Muscle layer of duodenum (tissue), 2 donors: ENCODE data around the gene EFNA5.

Source experiments
- H3K27ac ChIP-seq: one replicate; pipeline ENCODE4 v1.7.0; 2013; ENCODE audit warnings: mild to moderate bottlenecking, low read length
- H3K27me3 ChIP-seq: one replicate; pipeline ENCODE4 v1.7.0; 2013; ENCODE audit warnings: low read depth, mild to moderate bottlenecking, control low read depth, low read length
- H3K36me3 ChIP-seq, 2 donors: one replicate each; pipeline ENCODE4 v1.7.0; 2013; ENCODE audit warnings: low read length in 2 of 2, control low read depth in 1 of 2, mild to moderate bottlenecking in 1 of 2; ENCODE audit not compliant: insufficient read depth in 2 of 2, control insufficient read depth in 1 of 2
- H3K4me1 ChIP-seq, 2 donors: one replicate each; pipeline ENCODE4 v1.7.0; 2013; ENCODE audit warnings: low read length in 2 of 2, mild to moderate bottlenecking in 2 of 2, control low read depth in 1 of 2, moderate library complexity in 1 of 2; ENCODE audit not compliant: insufficient read depth in 2 of 2, control insufficient read depth in 1 of 2
- H3K4me3 ChIP-seq, 2 donors: one replicate each; pipeline ENCODE4 v1.7.0; 2013; ENCODE audit warnings: low read length in 2 of 2, low read depth in 1 of 2, mild to moderate bottlenecking in 1 of 2
- H3K9me3 ChIP-seq, 2 donors: one replicate each; pipeline ENCODE4 v1.7.0; 2013; ENCODE audit warnings: low read length in 2 of 2, control low read depth in 1 of 2, mild to moderate bottlenecking in 1 of 2; ENCODE audit not compliant: control insufficient read depth in 1 of 2
- donor health status: healthy.

Gene EFNA5

DNA sequence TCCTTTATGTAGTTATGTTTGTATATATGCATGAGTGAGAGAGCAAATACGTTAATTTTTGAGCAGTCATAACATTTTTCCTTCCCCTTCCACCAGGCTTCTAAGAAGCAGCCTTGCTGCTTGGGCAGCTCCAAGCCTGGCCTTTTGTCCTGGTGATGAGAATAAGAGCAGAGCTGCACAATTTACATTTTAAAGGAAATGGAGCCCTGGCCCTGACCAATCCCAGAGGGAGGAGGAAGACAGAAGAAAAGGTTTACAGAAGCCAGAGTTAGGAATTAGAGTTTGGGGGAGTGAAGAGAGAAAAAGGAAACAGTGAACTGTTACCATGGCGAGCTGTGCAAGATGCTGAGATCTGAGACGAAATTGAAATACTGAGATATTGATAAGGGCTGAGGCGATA, 25.3 kb upstream of the EFNA5 start:
- no peak overlapping the region for H3K27ac ChIP-seq
- no peaks in the 10 kb centered on the region for H3K27me3 ChIP-seq
- no peaks in the 10 kb centered on the region for H3K9me3 ChIP-seq
- no peaks in the 10 kb centered on the region for H3K36me3 ChIP-seq
- no peak overlapping the region for H3K4me3 ChIP-seq
- no peaks in the 10 kb centered on the region for H3K4me1 ChIP-seq

DNA sequence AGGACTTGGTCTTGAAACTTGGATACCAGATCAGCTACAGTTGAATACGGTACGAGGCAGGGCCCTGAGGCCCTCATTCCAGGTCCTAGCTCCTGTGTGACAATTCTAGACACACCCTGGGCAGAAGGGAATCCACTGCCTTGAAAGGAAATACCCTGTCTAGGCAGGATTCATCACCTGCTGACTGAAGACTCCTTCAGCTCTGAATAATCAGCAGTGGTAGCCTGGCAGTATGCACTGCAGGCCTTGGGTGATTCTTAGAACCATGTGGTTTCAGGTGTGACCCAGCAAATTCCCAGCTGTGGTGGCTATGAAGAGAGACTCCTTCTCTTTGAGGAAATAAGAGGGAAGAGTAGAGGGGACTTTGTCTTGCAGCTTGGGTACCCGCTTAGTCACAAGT, 17.2 kb upstream of the EFNA5 start:
- Histone ChIP-seq H3K4me3 (no peak overlapping the region), H3K4me1 (no peaks in the 10 kb centered on the region), H3K27me3 (no peaks in the 10 kb centered on the region), H3K27ac (no peak overlapping the region), H3K9me3 (no peaks in the 10 kb centered on the region), H3K36me3 (no peaks in the 10 kb centered on the region)

DNA sequence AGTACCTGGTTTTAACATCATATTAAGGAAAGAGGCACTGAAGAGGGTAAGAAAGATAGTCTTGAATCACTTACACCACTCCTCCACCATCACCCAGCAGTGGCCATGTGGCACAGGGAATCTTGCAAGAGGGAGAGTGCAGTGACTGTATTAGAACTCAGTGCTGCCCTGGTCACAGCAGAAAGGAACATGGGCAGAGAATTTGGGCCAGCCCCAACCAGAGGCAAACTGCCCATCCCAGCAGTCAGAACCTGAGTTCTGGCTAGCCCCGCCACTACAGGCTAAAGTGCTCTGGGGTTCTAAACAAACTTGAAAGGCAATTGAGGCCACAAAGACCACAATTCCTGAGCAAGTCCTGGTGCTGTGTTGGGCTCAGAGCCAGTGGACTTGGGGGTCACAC, 16.7 kb upstream of the EFNA5 start:
- H3K27ac ChIP-seq: no peak overlapping the region
- no peaks in the 10 kb centered on the region for H3K36me3 ChIP-seq
- no peaks in the 10 kb centered on the region for H3K27me3 ChIP-seq
- no peaks in the 10 kb centered on the region for H3K4me1 ChIP-seq
- no peaks in the 10 kb centered on the region for H3K9me3 ChIP-seq
- H3K4me3 ChIP-seq: no peak overlapping the region

DNA sequence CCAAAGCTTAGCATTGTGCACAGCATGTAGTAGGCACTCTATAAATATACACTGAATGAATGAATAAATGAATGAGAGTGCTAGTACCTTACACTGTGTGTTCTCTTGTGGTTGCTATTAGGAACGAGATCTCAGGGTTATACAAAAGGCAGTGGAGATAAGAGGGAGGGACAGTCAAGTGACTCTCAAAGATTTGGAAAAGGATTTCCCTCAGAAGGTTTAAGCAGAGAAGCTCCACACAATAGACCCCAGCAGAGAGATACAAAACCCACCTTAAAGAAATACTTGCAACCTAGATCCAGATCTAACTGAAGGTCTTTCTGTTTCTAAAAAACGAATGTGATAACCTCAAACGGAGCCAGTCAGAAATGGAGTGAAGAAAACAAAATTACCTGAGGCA, 11.8 kb upstream of the EFNA5 start:
- Histone ChIP-seq H3K4me3 (no peak overlapping the region), H3K4me1 (no peaks in the 10 kb centered on the region), H3K27me3 (no peaks in the 10 kb centered on the region), H3K9me3 (no peaks in the 10 kb centered on the region), H3K27ac (no peak overlapping the region), H3K36me3 (no peaks in the 10 kb centered on the region)

DNA sequence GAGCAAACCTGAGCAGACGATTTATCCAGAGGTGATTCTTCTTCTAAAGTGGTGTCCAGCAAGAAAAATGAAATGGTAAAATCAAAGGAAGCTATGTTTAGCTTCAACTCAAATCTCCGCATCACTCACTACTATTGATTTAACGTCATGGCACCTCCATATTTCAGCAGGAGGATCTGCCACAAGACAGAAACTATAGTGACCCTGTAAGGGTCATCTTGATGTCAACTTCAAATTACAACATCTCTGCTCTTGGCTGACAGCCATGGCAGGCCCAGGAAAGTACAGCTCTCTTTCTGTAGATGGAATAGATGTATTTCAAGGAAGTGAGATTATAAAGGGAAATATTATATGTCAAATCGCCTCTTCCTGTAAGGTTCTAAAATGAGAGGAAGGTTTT, 10.1 kb upstream of the EFNA5 start:
- no peaks in the 10 kb centered on the region for H3K4me1 ChIP-seq

DNA sequence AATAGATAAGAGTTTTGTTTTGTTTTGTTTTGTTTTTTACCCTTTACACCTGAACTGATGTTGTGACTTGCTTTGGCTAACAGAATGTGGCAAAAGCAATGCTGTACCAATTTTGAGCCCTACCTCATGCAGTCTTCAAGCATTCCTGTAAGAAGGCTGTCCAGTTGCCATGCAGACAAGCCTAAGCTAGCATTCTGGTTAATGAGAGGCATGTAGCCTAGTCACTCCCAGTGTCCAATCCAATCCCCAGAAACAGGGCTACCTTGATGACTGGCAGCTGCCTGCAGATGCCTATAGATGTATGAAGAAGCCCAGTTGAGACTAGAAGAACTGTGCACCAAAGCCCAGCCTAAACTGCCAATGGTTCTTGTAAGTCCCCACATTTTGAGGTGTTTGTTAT, 9.4 kb upstream of the EFNA5 start:
- Histone ChIP-seq H3K27me3 (no peaks in the 10 kb centered on the region), H3K9me3 (no peaks in the 10 kb centered on the region)

More for the DNA sequence above, 10.1 kb upstream of the EFNA5 start:
- Histone ChIP-seq H3K27ac (no peak overlapping the region), H3K27me3 (no peaks in the 10 kb centered on the region), H3K36me3 (no peaks in the 10 kb centered on the region), H3K4me3 (no peak overlapping the region), H3K9me3 (no peaks in the 10 kb centered on the region)

DNA sequence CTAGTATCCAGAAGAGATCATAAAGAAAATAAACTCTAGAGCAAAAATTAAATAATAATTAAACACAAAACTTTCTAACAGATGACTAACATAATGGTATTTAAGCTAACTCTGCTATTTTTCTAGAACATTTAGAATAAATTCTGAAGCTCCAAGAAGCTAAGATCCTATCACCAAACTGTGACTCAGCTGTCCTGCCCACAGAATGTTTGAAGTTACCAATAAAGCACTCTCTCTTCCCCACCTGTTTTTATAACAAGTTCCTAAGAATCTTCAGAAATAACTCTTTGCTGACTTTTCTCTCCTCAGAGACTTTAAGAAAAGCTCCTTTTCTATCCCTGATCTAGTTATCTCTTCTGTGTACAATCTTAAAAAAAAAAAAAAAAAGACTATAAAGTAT, 6.0 kb upstream of the EFNA5 start:
- Histone ChIP-seq H3K4me3 (no peak overlapping the region), H3K4me1 (no peaks in the 10 kb centered on the region), H3K9me3 (no peaks in the 10 kb centered on the region), H3K36me3 (no peaks in the 10 kb centered on the region), H3K27ac (no peak overlapping the region), H3K27me3 (no peaks in the 10 kb centered on the region)

More for the DNA sequence above, 9.4 kb upstream of the EFNA5 start:
- H3K4me3 ChIP-seq: no peak overlapping the region
- no peaks in the 10 kb centered on the region for H3K4me1 ChIP-seq
- H3K36me3 ChIP-seq: no peaks in the 10 kb centered on the region
- no peak overlapping the region for H3K27ac ChIP-seq

DNA sequence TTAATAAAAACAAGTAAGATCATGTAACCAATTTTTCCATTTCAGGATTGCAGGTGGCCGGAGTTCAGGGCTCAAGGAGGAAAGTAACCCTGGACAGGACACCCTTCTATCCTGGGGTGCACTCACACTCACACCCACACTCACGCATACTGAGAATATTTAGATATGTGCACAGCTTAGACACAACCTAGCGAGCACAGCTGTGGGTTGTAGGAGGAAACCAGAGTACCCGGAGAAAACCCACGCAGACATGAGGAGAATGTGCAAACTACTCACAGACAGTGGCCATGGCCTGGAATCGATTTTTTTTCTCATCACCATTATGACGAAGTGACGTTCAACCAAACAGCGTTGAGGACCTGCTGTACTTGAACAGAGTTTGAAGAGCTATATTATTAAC, 4.5 kb upstream of the EFNA5 start:
- Histone ChIP-seq H3K4me1 (peaks cover 0 to 9% of the 10 kb centered on the region in 2 donors), H3K9me3 (no peaks in the 10 kb centered on the region), H3K36me3 (no peaks in the 10 kb centered on the region), H3K4me3 (no peak overlapping the region), H3K27ac (no peak overlapping the region), H3K27me3 (no peaks in the 10 kb centered on the region)

DNA sequence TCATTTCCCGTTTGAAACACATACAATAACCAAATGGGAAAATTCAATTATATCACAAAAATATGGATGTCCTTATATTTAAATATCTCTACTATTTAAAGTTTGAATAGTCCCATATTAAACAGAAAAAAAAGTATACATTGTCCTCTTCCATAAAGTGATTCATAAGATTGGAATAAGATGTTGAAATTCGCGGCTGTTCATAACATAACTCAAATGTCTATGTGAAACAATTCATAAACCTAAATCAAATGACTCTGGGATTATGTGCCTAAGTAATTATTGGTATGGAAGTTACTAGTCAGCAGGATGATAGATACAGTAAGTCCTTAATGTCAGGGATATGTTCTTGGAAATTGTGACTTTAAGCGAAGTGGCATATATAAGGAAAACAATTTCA, 3.9 kb upstream of the EFNA5 start:
- H3K4me3 ChIP-seq: no peak overlapping the region
- H3K27ac ChIP-seq: no peak overlapping the region
- H3K9me3 ChIP-seq: no peaks in the 10 kb centered on the region
- peaks cover 0 to 13% of the 10 kb centered on the region in 2 donors for H3K4me1 ChIP-seq
- no peaks in the 10 kb centered on the region for H3K27me3 ChIP-seq
- no peaks in the 10 kb centered on the region for H3K36me3 ChIP-seq

DNA sequence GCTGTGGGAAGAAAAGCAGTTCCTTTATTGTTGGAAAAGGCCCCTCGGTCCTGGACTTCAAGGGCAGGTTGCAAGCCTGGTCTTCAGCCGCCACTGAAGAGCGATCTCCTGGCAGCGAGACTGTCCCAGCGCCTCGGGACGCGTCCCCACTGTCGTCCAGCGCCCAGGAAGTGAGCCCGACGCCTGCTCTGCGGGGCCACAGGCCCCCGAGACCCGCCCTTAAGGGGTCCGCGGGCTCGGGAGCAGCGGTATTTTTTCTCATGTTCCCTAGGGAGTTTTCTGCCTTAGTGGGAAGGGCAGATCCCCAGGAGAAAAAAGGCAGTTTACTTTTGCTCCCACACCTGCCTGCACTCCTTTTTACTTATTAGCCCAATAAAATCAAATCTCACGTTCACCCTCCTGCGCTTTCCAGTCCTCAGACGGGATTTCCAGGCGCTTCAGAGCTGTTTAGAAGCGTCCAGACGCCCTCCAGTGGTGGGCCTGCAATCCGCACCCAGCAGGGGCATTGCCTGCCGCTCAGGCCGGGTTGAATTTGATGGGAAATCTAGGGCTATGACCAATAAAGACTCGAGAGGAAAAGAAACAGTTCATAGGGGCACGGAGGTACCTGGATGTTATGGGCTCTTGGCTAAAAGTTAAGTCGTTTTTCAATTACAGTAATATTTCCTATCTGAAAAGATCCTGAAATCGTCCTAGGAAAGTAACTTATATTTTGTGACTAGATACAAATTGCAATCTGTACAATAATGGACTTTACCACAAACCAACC, 2.8 kb upstream of the EFNA5 start:
- H3K27ac ChIP-seq: peak overlapping the region; percentile 49
- H3K4me1 ChIP-seq: peaks cover 0 to 17% of the 10 kb centered on the region in 2 donors
- H3K27me3 ChIP-seq: no peaks in the 10 kb centered on the region
- no peaks in the 10 kb centered on the region for H3K9me3 ChIP-seq
- no peaks in the 10 kb centered on the region for H3K36me3 ChIP-seq
- peak overlapping the region; percentile 66 to 90 for H3K4me3 ChIP-seq

DNA sequence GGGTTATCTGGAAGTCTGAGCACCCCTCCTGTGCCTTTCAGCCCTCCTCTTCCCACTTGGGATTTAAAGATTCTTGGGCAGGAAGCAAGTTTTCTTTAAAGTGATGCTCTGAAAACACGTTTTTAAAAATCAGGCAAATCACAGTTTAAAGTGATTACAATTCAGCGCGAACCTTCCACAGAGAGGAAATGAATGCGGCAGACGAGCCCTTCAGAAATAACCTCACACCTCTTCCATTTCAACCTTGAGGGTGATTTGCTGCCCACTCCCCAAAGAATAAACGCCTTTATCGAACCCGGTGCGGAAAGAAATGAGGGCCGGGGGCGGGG, 2.3 kb upstream of the EFNA5 start:
- Histone ChIP-seq H3K36me3 (no peaks in the 10 kb centered on the region), H3K9me3 (no peaks in the 10 kb centered on the region), H3K4me3 (peak overlapping the region; percentile 66 to 90), H3K4me1 (peaks cover 0 to 17% of the 10 kb centered on the region in 2 donors), H3K27me3 (no peaks in the 10 kb centered on the region), H3K27ac (peak overlapping the region; percentile 49)
